Measurements from ENCODE around the gene PBX4.

Gene PBX4

DNA sequence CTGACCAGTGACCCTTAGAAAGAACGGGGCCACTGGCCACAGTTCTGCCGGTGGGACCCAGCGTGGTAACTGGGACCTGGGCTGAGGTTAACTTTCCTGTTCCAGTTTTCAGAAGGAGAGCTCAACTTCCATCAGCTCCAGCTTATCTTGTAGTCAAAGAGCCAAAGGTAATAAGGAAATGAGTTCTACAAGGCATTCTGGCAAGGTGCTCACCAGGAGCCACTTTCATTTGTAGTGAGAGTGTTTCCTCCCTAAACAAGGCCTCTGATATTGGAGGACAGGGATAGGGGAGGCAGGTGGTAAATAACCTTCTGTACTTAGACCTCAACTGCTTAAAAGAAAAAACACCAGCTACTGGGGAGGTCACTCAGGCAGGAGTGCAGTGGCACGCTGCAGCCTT lies 38.1 kb downstream of the PBX4 start:
- Mint-ChIP-seq H3K36me3 (ENCODE audit: low read depth) (peaks cover 5% of the 10 kb centered on the region), H3K27ac (no peak overlapping the region), H3K9me3 (no peaks in the 10 kb centered on the region), H3K27me3 (ENCODE audit: low read depth) (no peaks in the 10 kb centered on the region), H3K4me1 (ENCODE audit: low read depth) (peaks cover 9% of the 10 kb centered on the region), H3K4me3 (no peak overlapping the region)
- no peak for DNase-seq (ENCODE audit: low spot score)

DNA sequence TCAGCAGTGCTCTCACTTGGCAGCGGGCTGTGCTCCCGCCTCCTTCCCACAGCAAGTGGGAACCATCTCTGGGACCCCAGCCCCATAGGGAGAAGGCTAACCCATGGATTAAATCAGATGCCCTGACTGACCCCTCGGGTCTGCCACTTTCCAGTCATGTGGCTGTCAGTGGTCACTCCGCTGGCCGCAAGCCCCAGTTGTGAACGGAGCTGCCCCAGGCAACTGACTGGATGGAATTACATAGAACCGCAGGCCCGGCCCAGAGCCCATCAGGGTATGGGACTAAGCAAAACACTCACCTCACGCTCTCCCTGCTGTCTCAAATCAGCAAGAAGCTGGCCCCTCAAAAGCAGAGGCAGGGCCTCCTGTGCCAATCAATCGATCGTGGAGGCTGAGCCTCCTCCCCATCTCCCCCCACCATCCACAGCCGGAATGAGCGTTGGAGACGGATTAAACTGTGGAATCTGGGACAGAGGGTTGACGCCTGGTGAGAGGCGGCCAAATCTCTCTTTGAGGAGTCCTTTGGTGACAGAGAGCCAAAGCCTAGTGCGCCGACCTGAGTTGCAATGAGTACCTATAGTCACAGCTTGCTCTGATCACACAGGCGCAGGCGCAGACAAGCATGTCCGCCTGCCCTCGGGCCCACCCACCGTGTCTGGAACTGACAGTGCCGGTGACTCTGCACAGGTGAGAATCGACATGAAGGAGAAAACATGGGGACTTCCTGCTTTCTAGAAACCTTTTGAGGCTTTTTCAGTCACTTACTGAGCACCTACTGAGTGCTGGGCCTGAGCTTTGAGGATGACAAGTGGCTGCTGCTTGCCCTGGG lies 38.7 kb downstream of the PBX4 start:
- Mint-ChIP-seq H3K4me1 (ENCODE audit: low read depth) (peaks cover 9% of the 10 kb centered on the region), H3K27ac (peak overlapping the region; percentile 52), H3K27me3 (ENCODE audit: low read depth) (no peaks in the 10 kb centered on the region), H3K36me3 (ENCODE audit: low read depth) (peaks cover 3% of the 10 kb centered on the region), H3K4me3 (no peak overlapping the region), H3K9me3 (no peaks in the 10 kb centered on the region)
- DNase-seq (ENCODE audit: low spot score): no peak

DNA sequence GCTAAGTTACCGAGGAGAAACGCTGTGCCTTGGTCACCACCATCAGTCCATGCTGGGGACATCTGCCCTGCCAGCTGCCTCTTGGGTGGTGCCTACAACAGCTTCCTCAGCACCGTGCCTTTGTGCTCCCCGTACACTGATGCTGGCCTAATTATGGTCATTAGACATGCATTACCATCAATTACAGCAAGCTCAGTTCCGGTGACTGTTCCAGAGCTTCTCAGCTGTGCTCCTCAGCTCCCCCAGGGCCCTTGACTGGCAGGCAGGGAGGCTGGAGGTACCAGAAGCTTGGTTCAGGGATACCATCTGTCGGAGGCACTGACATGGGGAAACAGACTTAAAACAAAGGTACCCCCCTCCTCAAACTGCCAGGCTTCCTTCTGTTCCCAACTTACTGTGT lies 40.2 kb downstream of the PBX4 start:
- Mint-ChIP-seq H3K27me3 (ENCODE audit: low read depth) (no peaks in the 10 kb centered on the region), H3K27ac (no peak overlapping the region), H3K4me1 (ENCODE audit: low read depth) (peaks cover 12% of the 10 kb centered on the region), H3K9me3 (no peaks in the 10 kb centered on the region), H3K36me3 (ENCODE audit: low read depth) (peaks cover 2% of the 10 kb centered on the region), H3K4me3 (no peak overlapping the region)
- DNase-seq (ENCODE audit: low spot score): no peak

DNA sequence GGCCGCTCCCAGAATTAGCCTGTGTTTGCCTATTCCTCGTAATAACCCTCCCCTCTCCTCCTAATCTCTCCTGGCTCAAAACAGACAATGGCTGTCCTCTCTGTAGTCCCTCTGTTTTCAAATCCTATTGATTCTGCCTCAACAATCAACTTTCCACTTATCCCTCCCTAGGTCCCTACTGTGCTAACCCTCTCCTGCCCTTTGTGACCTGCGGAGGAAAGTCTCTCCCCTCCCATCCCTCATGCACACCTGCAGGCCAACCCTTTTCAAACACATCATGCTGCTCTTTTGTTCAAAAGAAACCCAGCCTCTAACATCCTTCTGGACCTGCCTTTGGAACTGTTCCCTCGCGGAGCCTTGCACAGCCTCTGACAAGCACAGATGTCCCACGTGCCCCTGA lies 43.1 kb downstream of the PBX4 start:
- no peaks in the 10 kb centered on the region for H3K27me3 Mint-ChIP-seq (ENCODE audit: low read depth)
- H3K4me1 Mint-ChIP-seq (ENCODE audit: low read depth): peaks cover 4% of the 10 kb centered on the region
- no peak overlapping the region for H3K4me3 Mint-ChIP-seq
- no peak overlapping the region for H3K27ac Mint-ChIP-seq
- no peak for DNase-seq (ENCODE audit: low spot score)
- peaks cover 8% of the 10 kb centered on the region for H3K36me3 Mint-ChIP-seq (ENCODE audit: low read depth)
- H3K9me3 Mint-ChIP-seq: no peaks in the 10 kb centered on the region

DNA sequence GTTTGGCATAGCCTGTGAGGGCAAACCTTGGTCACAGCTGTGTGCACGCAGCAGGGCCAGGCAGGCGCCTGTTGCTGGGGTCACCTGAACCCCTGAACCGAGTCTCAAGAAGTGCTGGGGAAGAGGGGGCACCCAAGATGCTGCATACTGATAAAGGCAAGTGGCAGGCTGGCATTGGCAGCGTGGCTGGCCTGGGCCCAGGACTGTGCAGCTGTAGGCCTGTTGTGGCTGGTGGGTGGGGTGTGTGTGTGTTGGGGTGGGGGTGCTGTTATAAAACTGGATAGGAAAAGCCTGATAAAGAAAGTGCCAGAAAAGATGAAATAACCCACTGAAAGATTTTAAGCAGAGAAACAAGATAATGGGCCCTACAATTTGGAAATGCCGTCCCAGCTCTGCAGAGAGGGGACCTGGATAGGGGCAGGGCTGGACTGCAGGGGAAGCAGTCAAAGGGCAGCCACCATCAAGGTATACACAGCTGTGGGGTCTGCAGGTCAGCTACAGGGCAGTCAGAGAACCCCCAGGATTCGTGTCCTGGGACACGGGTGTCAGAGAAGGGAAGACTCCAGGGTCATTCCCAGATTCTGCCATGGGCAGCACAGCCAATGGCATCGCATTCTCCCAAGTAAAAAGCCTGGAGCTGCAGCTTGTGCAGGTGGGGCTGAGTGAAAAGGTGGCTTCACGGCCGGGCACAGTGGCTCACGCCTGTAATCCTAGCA lies 47.3 kb downstream of the PBX4 start:
- H3K27me3 Mint-ChIP-seq (ENCODE audit: low read depth): no peaks in the 10 kb centered on the region
- no peak for DNase-seq (ENCODE audit: low spot score)
- H3K4me3 Mint-ChIP-seq: no peak overlapping the region
- H3K27ac Mint-ChIP-seq: no peak overlapping the region
- H3K36me3 Mint-ChIP-seq (ENCODE audit: low read depth): peaks cover 34% of the 10 kb centered on the region
- peaks cover 3% of the 10 kb centered on the region for H3K4me1 Mint-ChIP-seq (ENCODE audit: low read depth)
- H3K9me3 Mint-ChIP-seq: no peaks in the 10 kb centered on the region

DNA sequence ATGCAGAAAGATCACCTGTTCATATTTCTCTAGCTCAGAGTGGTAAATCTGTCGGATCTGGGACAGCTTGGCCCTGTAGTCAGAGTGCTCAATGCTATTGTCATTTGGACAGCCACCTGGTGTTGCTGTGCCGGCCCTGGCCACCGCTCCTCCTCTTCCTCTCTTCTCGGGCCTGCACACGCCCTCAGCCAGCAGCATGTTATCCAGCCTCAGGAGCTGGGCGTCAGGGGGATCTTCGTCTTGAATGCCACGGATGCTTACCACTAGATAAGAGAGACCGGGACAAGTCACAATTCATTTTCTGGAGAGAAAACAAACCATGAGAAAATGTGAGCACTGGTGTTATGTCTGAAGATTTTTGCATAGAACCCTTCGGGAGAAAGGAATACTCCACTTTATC lies 47.9 kb downstream of the PBX4 start:
- Mint-ChIP-seq H3K9me3 (no peaks in the 10 kb centered on the region), H3K36me3 (ENCODE audit: low read depth) (peaks cover 35% of the 10 kb centered on the region)

DNA sequence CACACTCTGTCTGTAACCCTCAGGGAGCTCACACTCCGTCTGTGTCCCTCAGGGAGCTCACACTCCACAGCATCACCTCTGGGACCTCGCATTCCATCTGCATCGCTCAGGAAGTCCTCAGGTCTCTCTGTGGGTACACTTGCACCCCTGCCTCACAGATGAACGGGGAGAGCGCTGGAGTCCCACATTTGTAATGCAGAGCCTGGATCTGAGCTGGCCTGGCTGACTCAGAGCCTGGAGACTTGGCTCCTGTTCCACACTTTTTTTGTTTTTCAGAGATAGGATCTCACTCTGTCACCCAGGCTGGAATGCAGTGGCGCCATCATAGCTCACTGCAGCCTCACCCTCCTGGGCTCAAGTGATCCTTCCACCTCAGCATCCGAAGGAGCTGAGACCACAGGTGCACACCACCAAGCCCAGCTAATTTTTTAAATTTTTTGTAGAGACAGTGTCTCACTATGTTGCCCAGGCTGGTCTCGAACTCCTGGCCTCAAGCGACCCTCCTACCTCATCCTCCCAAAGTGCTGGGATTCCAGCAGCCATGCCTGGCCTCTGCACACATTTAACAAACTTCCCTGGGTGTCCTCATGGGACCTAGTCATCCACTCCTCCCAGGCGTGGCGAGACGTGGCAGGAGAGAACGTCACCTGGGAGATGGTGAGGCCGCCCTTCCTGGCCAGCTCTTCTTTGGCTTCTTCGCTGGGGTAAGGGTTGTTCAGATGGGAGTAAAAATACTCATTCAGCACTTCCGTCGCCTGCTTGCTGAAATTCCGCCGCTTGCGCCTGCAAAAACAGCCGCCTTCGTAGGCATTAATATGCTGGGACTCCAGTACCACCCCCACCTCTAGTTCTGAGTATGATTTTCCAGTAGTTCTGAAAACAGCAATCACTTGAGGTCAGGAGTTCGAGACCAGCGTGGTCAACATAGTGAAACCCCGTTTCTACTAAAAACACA lies 49.4 kb downstream of the PBX4 start:
- no peak for DNase-seq (ENCODE audit: low spot score)
- Mint-ChIP-seq H3K4me1 (ENCODE audit: low read depth) (peaks cover 1% of the 10 kb centered on the region), H3K9me3 (no peaks in the 10 kb centered on the region), H3K27me3 (ENCODE audit: low read depth) (no peaks in the 10 kb centered on the region), H3K36me3 (ENCODE audit: low read depth) (peaks cover 48% of the 10 kb centered on the region), H3K27ac (no peak overlapping the region), H3K4me3 (no peak overlapping the region)

More for the DNA sequence above, 47.9 kb downstream of the PBX4 start:
- peaks cover 3% of the 10 kb centered on the region for H3K4me1 Mint-ChIP-seq (ENCODE audit: low read depth)
- DNase-seq (ENCODE audit: low spot score): no peak
- no peak overlapping the region for H3K4me3 Mint-ChIP-seq
- no peaks in the 10 kb centered on the region for H3K27me3 Mint-ChIP-seq (ENCODE audit: low read depth)
- no peak overlapping the region for H3K27ac Mint-ChIP-seq

DNA sequence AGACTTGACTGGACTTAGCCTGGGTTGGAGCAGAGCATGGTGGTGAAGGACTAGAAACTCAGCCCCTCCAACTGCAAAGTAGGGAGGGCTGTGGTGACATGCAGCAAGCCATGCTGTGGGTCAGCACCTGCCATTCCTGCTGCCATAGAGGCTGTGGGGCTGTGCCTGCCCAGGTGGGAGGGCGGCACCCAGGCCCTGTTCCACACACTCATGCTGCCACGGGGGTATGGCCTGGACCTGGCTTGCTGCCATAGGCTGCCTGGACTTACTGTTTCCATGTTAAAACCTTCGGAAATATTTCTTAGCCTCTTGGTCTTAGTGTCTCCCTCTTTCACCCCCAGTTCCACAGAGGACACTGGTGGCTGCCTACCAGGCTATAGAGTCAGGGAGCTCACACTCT lies 51.1 kb downstream of the PBX4 start:
- Mint-ChIP-seq H3K27me3 (ENCODE audit: low read depth) (no peaks in the 10 kb centered on the region), H3K9me3 (no peaks in the 10 kb centered on the region), H3K4me3 (no peak overlapping the region), H3K36me3 (ENCODE audit: low read depth) (peaks cover 53% of the 10 kb centered on the region), H3K4me1 (ENCODE audit: low read depth) (peaks cover 2% of the 10 kb centered on the region), H3K27ac (no peak overlapping the region)
- DNase-seq (ENCODE audit: low spot score): no peak

DNA sequence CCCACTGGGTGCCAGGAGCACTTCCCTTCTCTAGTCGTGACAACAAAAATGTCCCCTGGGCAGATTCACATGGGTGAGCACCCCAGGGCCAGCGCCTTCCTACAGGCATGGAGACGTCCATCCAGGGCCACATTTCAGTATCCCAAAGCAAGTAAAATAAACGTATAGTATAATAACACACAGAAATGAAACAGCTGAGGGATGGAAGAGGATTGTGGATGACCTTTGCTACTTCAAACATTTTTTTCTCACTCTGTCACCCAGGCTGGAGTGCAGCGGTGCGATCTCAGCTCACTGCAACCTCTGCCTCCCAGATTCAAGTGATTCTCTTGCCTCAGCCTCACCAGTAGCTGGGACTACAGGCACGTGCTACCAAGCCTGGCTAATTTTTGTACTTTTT lies 52.2 kb downstream of the PBX4 start:
- H3K27me3 Mint-ChIP-seq (ENCODE audit: low read depth): no peaks in the 10 kb centered on the region
- peaks cover 63% of the 10 kb centered on the region for H3K36me3 Mint-ChIP-seq (ENCODE audit: low read depth)
- no peak for DNase-seq (ENCODE audit: low spot score)
- H3K4me3 Mint-ChIP-seq: no peak overlapping the region
- H3K9me3 Mint-ChIP-seq: no peaks in the 10 kb centered on the region
- peaks cover 2% of the 10 kb centered on the region for H3K4me1 Mint-ChIP-seq (ENCODE audit: low read depth)
- no peak overlapping the region for H3K27ac Mint-ChIP-seq

DNA sequence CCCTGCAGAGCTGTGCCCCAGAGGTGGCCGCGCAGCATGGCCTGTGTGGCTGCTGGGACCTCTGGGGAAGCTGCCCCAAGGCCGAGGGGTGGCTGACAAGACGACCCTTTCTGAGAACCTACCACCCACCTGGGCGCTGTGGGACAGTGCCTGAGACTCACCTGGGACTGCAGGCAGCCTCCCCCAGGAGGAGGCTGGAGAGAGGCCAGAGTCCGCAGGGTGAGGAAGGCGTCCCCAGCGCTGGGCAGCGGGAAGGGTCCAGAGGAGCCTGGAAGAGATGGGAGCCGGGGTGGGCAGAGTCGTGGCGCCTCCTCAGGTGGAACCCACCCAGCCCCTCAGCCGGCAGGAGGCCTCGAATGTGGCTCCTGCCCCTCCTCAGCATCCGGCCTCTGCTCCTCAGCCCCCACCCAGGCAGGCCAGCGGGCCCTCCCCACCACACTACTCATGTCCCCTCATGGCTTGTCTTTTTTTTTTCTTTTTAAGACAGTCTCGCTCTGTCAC lies 55.1 kb downstream of the PBX4 start:
- H3K27ac Mint-ChIP-seq: peak overlapping the region; percentile 55
- DNase-seq (ENCODE audit: low spot score): no peak
- no peaks in the 10 kb centered on the region for H3K27me3 Mint-ChIP-seq (ENCODE audit: low read depth)
- H3K4me3 Mint-ChIP-seq: no peak overlapping the region
- H3K9me3 Mint-ChIP-seq: no peaks in the 10 kb centered on the region
- peaks cover 55% of the 10 kb centered on the region for H3K36me3 Mint-ChIP-seq (ENCODE audit: low read depth)
- peaks cover 12% of the 10 kb centered on the region for H3K4me1 Mint-ChIP-seq (ENCODE audit: low read depth)

DNA sequence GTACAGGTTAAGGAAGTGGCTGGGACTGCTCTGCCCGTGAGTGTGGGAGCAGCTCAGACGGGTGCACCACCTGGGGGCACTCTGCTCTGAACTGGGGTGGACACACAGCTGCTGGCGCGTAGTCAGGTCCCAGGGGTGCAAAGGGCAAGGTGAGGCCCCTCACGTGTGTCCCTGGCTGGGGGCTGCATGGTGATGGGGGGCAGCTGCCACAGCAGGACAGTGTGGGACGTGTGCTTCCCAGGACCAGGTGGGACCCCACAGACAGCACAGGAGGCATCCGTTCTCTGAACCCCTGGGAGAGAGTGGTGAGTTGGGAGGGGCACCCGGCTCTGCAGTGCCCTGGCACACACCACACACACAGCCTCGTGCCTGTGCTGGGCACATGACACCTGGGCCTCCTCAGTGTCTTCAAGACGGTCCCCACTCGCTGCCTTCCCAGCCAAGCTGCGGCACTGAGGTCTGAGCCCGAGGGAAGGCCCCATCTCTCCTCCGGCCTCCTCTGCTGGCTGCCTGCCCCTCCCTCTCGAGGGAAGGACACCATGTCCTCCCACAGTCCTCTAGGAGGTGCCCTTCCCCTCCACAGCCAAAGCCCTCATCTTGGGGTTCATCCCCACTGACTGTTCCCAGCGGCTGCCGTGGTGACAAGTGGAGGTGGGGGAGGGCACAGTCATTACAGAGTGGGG lies 55.7 kb downstream of the PBX4 start:
- Mint-ChIP-seq H3K27me3 (ENCODE audit: low read depth) (no peaks in the 10 kb centered on the region), H3K36me3 (ENCODE audit: low read depth) (peaks cover 54% of the 10 kb centered on the region), H3K4me1 (ENCODE audit: low read depth) (peaks cover 12% of the 10 kb centered on the region), H3K4me3 (no peak overlapping the region), H3K27ac (no peak overlapping the region), H3K9me3 (no peaks in the 10 kb centered on the region)
- peak; percentile 16 for DNase-seq (ENCODE audit: low spot score)

DNA sequence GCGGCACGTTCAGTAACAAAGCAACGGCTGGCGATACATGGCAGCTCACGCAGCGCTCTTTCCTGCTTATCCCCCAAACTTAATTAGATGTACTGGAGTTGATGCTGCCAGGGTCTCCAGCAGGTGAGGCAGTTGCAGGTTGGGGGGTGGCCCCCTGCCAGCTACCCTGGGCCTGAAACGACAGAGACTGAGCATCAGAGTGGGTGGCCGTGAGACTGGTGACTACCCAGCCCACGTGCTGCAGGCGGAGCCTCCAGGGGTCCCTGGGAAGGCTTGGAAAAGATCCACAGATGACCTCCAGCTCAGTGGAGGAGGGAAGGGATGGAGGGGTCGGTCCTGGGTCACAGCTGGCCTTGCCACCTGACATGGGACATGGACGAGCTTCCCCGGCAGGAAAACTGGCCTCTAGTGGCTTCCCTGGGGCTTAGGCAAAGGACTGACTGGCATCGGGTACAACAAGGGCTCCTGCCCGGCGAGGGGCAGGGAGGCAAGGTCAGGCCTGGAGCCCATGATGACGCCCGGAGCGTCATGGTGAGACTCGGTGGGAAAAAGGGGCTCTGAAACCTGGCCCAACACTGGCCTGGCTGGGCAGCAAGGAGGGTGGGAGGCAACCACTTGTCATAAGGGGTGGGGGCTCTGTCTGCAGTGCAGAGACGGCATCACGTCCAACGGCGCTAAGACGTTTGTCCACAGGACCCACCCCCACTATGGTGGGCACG lies 56.4 kb downstream of the PBX4 start:
- H3K9me3 Mint-ChIP-seq: no peaks in the 10 kb centered on the region
- peak overlapping the region; percentile 26 for H3K27ac Mint-ChIP-seq
- H3K27me3 Mint-ChIP-seq (ENCODE audit: low read depth): no peaks in the 10 kb centered on the region
- peaks cover 48% of the 10 kb centered on the region for H3K36me3 Mint-ChIP-seq (ENCODE audit: low read depth)
- no peak overlapping the region for H3K4me3 Mint-ChIP-seq
- peaks cover 12% of the 10 kb centered on the region for H3K4me1 Mint-ChIP-seq (ENCODE audit: low read depth)
- DNase-seq (ENCODE audit: low spot score): no peak

DNA sequence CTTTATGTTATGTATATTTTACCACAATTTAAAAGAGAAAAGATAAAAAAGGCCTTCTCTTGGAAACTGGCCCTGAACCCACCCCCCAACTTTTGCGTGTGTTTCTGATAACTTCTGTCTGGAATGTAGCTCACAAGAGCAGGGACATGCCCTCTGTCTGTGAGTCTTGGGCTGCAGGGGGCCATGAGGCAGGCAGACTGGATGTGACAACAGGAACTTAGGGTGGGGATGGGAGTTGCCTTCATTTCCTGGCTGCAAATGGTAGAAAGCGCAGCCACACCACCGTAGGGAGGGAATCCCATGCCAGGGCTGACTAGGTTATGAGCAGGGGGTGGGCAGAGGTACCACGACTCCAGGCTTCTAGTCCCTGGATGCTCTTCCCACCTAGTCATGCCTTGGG lies 58.6 kb downstream of the PBX4 start:
- H3K9me3 Mint-ChIP-seq: no peaks in the 10 kb centered on the region
- peak overlapping the region; percentile 9 for H3K4me3 Mint-ChIP-seq
- no peaks in the 10 kb centered on the region for H3K27me3 Mint-ChIP-seq (ENCODE audit: low read depth)
- peak overlapping the region; percentile 68 for H3K27ac Mint-ChIP-seq
- peaks cover 12% of the 10 kb centered on the region for H3K4me1 Mint-ChIP-seq (ENCODE audit: low read depth)
- peaks cover 39% of the 10 kb centered on the region for H3K36me3 Mint-ChIP-seq (ENCODE audit: low read depth)
- DNase-seq (ENCODE audit: low spot score): no peak

All from T-helper 2 cell treated with Interferon-gamma antibody and Interleukin-4, amounts not matched to agents 5 μg/mL and 100 μg/mL, for 36 hours (primary cell).